ENCODE data around the gene TEX2. TPM values are rescaled to one million over a fixed set of nuclear protein-coding genes. Genes with fewer than 3 reads are reported as not detected.

Gene TEX2
- total and polyA plus RNA-seq, 2 of the 13 experiments (the other 11 are each of a cell fraction or from before 2014, with no cell fraction given) = 21.4 to 37.7 TPM

DNA sequence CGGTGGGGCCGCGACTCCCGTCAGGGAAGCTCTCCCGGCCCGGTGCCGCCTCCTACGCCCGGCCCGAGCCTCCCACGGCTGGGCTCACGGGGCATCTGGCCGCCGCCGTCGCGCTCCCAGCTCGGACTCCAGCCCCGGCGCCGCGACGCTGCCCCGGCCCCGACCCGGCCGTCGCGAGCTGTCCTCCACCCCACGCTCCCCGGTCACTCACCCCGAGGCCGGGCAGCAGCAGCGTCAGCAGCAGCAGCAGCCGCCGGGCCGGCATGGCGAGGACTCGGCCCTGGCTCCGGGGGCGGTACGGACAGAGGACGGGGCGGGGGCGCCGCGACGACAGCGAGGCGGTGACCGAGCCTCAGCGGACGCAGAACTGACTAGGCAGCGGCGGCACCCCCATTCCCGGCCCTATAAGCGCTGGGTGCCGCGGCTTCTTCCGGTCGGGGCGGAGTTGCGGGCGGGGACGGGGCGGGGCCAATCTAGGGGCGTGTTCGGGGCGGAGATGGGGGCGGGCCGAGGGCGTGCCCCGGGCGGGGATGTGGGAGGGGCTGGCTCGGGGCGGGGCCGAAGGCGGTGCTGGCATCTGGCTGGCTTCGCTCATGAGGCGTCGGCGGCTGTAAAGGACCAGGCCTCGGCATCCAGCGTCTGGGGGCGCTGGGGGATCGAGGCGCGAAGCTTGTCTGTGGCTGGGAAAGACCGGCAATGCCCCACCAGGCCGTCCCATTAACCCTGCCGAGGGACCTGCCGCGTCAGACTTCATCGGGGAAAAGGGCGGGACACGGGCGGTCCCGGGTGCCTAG is 133.1 kb downstream of the TEX2 start, which contains the start of gene ERN1 (continued):
- TF ChIP-seq, protein P1, sequence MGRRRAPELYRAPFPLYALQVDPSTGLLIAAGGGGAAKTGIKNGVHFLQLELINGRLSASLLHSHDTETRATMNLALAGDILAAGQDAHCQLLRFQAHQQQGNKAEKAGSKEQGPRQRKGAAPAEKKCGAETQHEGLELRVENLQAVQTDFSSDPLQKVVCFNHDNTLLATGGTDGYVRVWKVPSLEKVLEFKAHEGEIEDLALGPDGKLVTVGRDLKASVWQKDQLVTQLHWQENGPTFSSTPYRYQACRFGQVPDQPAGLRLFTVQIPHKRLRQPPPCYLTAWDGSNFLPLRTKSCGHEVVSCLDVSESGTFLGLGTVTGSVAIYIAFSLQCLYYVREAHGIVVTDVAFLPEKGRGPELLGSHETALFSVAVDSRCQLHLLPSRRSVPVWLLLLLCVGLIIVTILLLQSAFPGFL (CRISPR knock-in tag; IDR thresholded peaks at IDR 0.05) = no peak
- TF ChIP-seq SCMH1 (CRISPR knock-in tag; IDR thresholded peaks at IDR 0.05; ENCODE audit: borderline replicate concordance) (no peak), ZNF777 (CRISPR knock-in tag; IDR thresholded peaks at IDR 0.05) (peak; percentile 96), FLYWCH1 (CRISPR knock-in tag; IDR thresholded peaks at IDR 0.05) (no peak), ZNF30 (CRISPR knock-in tag; IDR thresholded peaks at IDR 0.05) (no peak; the same call in 1 of the 2 replicates), RBM39 (IDR thresholded peaks at IDR 0.05; ENCODE audit: low read depth, low read length, poor library complexity, severe bottlenecking) (peak; percentile 74), HDAC1 (CRISPR knock-in tag; IDR thresholded peaks at IDR 0.05) (peak; percentile 86), ZNF660 (CRISPR knock-in tag; IDR thresholded peaks at IDR 0.05; ENCODE audit: borderline replicate concordance, low read depth) (no peak), ZNF709 (CRISPR knock-in tag; IDR thresholded peaks at IDR 0.05) (peak; percentile 91), MAFK (conservative IDR thresholded peaks at IDR 0.05 in 1 of 2, IDR thresholded peaks at IDR 0.05 in 1 of 2; ENCODE audit: low read length in 2 of 2) (no peak), ZNF557 (CRISPR knock-in tag; IDR thresholded peaks at IDR 0.05) (no peak), CBX1 (IDR thresholded peaks at IDR 0.05; ENCODE audit: low read depth) (peak; percentile 93), CBX5 (CRISPR knock-in tag; IDR thresholded peaks at IDR 0.05; ENCODE audit: borderline replicate concordance) (peak; percentile 61), ZNF253 (CRISPR knock-in tag; IDR thresholded peaks at IDR 0.05; ENCODE audit: borderline replicate concordance) (peak; percentile 41; the same call in 1 of the 2 replicates), ZNF160 (CRISPR knock-in tag; IDR thresholded peaks at IDR 0.05) (peak; percentile 68), SIX4 (CRISPR knock-in tag; IDR thresholded peaks at IDR 0.05) (peak; percentile 51; the same call in 1 of the 2 replicates), ATF7 (IDR thresholded peaks at IDR 0.05) (no peak), ATF7 (CRISPR knock-in tag; IDR thresholded peaks at IDR 0.05) (no peak), SP140L (CRISPR knock-in tag; IDR thresholded peaks at IDR 0.05; ENCODE audit: borderline replicate concordance) (peak; percentile 76; the same call in 1 of the 2 replicates), NR3C1 (CRISPR knock-in tag; IDR thresholded peaks at IDR 0.05) (no peak), ZNF879 (CRISPR knock-in tag; IDR thresholded peaks at IDR 0.05) (peak; percentile 78; the same call in 1 of the 2 replicates), MEIS1 (CRISPR knock-in tag; IDR thresholded peaks at IDR 0.05; ENCODE audit: borderline replicate concordance) (peak; percentile 90), FOXJ3 (CRISPR knock-in tag; IDR thresholded peaks at IDR 0.05; ENCODE audit: borderline replicate concordance) (no peak), ZFY (CRISPR knock-in tag; IDR thresholded peaks at IDR 0.05) (peak; percentile 95), NFATC3 (CRISPR knock-in tag; IDR thresholded peaks at IDR 0.05) (no peak)
- TF ChIP-seq, protein P2, sequence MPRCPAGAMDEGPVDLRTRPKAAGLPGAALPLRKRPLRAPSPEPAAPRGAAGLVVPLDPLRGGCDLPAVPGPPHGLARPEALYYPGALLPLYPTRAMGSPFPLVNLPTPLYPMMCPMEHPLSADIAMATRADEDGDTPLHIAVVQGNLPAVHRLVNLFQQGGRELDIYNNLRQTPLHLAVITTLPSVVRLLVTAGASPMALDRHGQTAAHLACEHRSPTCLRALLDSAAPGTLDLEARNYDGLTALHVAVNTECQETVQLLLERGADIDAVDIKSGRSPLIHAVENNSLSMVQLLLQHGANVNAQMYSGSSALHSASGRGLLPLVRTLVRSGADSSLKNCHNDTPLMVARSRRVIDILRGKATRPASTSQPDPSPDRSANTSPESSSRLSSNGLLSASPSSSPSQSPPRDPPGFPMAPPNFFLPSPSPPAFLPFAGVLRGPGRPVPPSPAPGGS (CRISPR knock-in tag; IDR thresholded peaks at IDR 0.05) = peak; percentile 98
- TF ChIP-seq, protein P3, sequence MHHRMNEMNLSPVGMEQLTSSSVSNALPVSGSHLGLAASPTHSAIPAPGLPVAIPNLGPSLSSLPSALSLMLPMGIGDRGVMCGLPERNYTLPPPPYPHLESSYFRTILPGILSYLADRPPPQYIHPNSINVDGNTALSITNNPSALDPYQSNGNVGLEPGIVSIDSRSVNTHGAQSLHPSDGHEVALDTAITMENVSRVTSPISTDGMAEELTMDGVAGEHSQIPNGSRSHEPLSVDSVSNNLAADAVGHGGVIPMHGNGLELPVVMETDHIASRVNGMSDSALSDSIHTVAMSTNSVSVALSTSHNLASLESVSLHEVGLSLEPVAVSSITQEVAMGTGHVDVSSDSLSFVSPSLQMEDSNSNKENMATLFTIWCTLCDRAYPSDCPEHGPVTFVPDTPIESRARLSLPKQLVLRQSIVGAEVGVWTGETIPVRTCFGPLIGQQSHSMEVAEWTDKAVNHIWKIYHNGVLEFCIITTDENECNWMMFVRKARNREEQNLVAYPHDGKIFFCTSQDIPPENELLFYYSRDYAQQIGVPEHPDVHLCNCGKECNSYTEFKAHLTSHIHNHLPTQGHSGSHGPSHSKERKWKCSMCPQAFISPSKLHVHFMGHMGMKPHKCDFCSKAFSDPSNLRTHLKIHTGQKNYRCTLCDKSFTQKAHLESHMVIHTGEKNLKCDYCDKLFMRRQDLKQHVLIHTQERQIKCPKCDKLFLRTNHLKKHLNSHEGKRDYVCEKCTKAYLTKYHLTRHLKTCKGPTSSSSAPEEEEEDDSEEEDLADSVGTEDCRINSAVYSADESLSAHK (CRISPR knock-in tag; IDR thresholded peaks at IDR 0.05; ENCODE audit: borderline replicate concordance) = 0 out of 2 replicates have a peak, but pooled peaks have one; percentile 26

Measured in HepG2 (cell line).